Adrenal gland (tissue), 12 donors: ENCODE results near the gene PLXNA1. TPM values are rescaled to one million over a fixed set of nuclear protein-coding genes. Genes with fewer than 3 reads are reported as not detected.

ENCODE experiments used
- DNase-seq, 7 donors: peaks; one replicate each; pipeline ENCODE4 v3.0.0-alpha.2; 2019 to 2020
- H3K27ac ChIP-seq, 5 donors: fragments of 200-600 bp; sonication (generic) in 4 of 5; 1 replicate in 3 of 5; 2 replicates in 2 of 5; pipeline versions ENCODE4 v1.5.1 to v1.8.0; 2016 to 2020; ENCODE audit warnings: mild to moderate bottlenecking in 1 of 5
- H3K27me3 ChIP-seq: fragments of 200-600 bp; 2 replicates; pipeline ENCODE4 v1.8.0; 2021
- H3K36me3 ChIP-seq, 2 donors: fragments of 200-600 bp; replicated peaks in 1 of 2; 1 replicate in 1 of 2; 2 replicates in 1 of 2; pipeline versions ENCODE4 v1.5.1 to v1.8.0; 2018 to 2022
- H3K4me1 ChIP-seq, 2 donors: fragments of 200-600 bp; replicated peaks in 1 of 2; 1 replicate in 1 of 2; 2 replicates in 1 of 2; pipeline versions ENCODE4 v1.5.1 to v1.8.0; 2018 to 2021
- H3K4me3 ChIP-seq, 4 donors: fragments of 200-600 bp; sonication (generic) in 3 of 4; one replicate each; pipeline ENCODE4 v1.5.1; 2016 to 2018
- H3K9me3 ChIP-seq, 3 donors: fragments of 200-600 bp; sonication (generic) in 1 of 3; replicated peaks in 1 of 3; 1 replicate in 2 of 3; 2 replicates in 1 of 3; pipeline versions ENCODE4 v1.5.1 to v1.8.0; 2016 to 2021
- POLR2A ChIP-seq, 2 donors: fragments of 450-650 bp; IDR thresholded peaks; one replicate each; pipeline ENCODE4 v1.6.1; 2017; ENCODE audit warnings: antibody characterized with exemption in 2 of 2, mild to moderate bottlenecking in 2 of 2, moderate library complexity in 1 of 2
- WGBS, 4 donors: extraction: QIAGEN DNeasy Blood & Tissue Kit in 2 of 4; methylation state at CpG; one replicate each; pipeline versions ENCODE4 v1.1.5 to v1.1.7; 2013 to 2017; 5-methylcytosine and 5-hydroxymethylcytosine counted together
- intact Hi-C, 2 donors: fragments of 100-400 bp; cut with DNase I; formaldehyde crosslinking; loops; one replicate each; pipeline versions ENCODE4 v1.14.1 to v1.15.0; 2022 to 2023
- polyA plus RNA-seq, 3 donors: library from polyadenylated mRNA; stranded (reverse); fragments of 200-250 nt in 2 of 3; fragments of 350-450 nt in 1 of 3; fragmentation: Illumina TruSeq in 1 of 3; extraction: RNeasy Lipid Tissue Mini Kit (QIAGEN cat#74804) in 1 of 3; gene quantifications; one replicate each; pipeline ENCODE4 v1.2.3, GENCODE V29; 2013 to 2014
- total RNA-seq, 9 donors: library from RNA; depleted of rRNA in 4 of 9; stranded (reverse); fragments of >200 nt in 4 of 9; fragments of 120-200 nt in 1 of 9; fragmentation: NEBNext Ultra II Directional in 1 of 9; extraction: Animal tissue kit (Norgen Biotek cat#: 25700) in 1 of 9; gene quantifications; one replicate each; pipeline versions ENCODE4 v1.1.0 to v1.2.4, GENCODE V29; 2013 to 2023
- TF ChIP-seq, protein P1 (sequence below), 6 experiments: fragments of 450-650 bp in 4 of 6; fragments of 200-600 bp in 2 of 6; sonication (generic) in 1 of 6; IDR thresholded peaks; 1 replicate in 5 of 6; 2 replicates in 1 of 6; pipeline versions ENCODE4 v1.5.1 to v1.8.0; 2016 to 2021; ENCODE audit warnings: antibody characterized with exemption in 6 of 6, mild to moderate bottlenecking in 2 of 6, moderate library complexity in 1 of 6
- donor health status: healthy with polysubstance abuse.
- donor health status: Bipolar disorder and iron deficiency.
- donor health status: DM: yes; HTN: yes; CAD: no.
- donor health status: DM: no; HTN: no; CAD: no.
- donor health status: DM: no; HTN: no; CAD: no.
- donor health status: DM: yes; HTN: yes; CAD: no.

Gene PLXNA1
- total and polyA plus RNA-seq, 12 donors = 9.5 to 29.9 (median 20.2) TPM

DNA sequence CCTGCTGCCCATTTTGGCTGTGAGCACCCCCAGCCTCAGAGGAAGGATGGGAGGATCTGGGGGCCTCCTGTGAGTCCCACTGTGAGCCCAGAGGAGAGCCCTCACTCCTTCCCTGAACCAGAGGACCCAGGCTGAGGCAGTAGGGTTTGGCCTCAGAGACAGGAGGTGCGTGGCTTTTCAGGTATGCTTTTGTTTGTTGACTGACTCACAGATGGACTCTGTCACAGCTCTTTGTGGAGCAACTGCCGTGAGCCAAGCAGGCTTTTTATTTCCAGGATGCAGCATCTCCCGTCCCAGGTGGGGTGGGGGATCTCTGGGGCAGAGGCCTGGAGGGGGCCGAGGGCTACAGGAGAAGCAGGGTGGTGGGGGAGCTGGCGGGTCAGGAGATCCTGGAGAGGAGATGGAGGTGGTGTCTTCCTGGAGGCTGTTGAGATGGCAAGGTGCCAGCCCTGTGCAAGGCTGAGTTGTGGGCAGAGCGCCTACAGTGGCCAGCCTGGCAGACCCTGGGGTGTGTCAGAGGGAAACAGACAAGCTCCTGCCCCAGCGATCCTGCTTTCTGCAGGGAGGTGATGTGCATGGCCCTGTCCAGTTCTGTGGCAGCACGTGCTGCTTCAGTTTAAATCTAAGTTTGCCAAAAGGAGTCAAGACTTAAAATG lies 24.0 kb downstream of the PLXNA1 start:
- WGBS, 4 donors = 83 to 88% (median 86%) methylated on average over 8 of the region's 8 CpGs
- intact Hi-C loops = no loop called here
- Histone ChIP-seq H3K27me3 (no peaks in the 10 kb centered on the region), H3K36me3 (peaks cover 0 to 1% of the 10 kb centered on the region in 2 donors), H3K4me1 (peaks cover 0 to 9% of the 10 kb centered on the region in 2 donors), H3K27ac (no peak overlapping the region), H3K9me3 (no peaks in the 10 kb centered on the region), H3K4me3 (no peak overlapping the region)
- no peak for TF ChIP-seq POLR2A (IDR thresholded peaks at IDR 0.05)
- TF ChIP-seq, protein P1, sequence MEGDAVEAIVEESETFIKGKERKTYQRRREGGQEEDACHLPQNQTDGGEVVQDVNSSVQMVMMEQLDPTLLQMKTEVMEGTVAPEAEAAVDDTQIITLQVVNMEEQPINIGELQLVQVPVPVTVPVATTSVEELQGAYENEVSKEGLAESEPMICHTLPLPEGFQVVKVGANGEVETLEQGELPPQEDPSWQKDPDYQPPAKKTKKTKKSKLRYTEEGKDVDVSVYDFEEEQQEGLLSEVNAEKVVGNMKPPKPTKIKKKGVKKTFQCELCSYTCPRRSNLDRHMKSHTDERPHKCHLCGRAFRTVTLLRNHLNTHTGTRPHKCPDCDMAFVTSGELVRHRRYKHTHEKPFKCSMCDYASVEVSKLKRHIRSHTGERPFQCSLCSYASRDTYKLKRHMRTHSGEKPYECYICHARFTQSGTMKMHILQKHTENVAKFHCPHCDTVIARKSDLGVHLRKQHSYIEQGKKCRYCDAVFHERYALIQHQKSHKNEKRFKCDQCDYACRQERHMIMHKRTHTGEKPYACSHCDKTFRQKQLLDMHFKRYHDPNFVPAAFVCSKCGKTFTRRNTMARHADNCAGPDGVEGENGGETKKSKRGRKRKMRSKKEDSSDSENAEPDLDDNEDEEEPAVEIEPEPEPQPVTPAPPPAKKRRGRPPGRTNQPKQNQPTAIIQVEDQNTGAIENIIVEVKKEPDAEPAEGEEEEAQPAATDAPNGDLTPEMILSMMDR (IDR thresholded peaks at IDR 0.05) = no peak
- peak in 3 of 7 donors; percentile 16 to 63 (median 30) for DNase-seq

DNA sequence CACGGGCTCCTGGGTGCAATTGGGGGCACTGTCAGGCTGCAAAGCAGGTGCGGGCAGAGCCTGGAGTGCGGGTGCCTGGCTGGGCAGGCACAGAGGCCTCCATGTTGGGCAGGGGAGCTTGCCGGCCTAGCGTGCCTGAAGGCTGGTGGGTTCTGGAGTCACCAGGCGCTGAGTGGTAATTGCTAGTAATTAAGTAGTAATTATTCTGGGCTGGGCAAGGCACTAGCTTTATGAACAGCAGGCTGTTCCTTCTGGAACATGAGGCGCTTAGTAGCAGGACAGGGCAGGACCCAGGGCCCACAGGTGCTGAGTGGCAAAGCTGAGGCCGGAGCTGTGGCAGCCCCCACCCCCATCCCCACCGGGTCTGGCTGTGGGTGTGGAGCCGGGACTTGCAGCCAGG lies 25.3 kb downstream of the PLXNA1 start:
- 85 to 91% (median 86%) methylated on average over 8 to 10 of the region's 10 CpGs for WGBS, 4 donors
- no peak overlapping the region for H3K27ac ChIP-seq
- no peak overlapping the region for H3K4me3 ChIP-seq
- H3K27me3 ChIP-seq = no peaks in the 10 kb centered on the region
- H3K4me1 ChIP-seq = no peaks in the 10 kb centered on the region
- no peak for DNase-seq
- TF ChIP-seq POLR2A (IDR thresholded peaks at IDR 0.05) = no peak
- TF ChIP-seq, protein P1 (IDR thresholded peaks at IDR 0.05) = no peak
- intact Hi-C loops = no loop called here
- H3K36me3 ChIP-seq = peaks cover 0 to 12% of the 10 kb centered on the region in 2 donors
- H3K9me3 ChIP-seq = no peaks in the 10 kb centered on the region

DNA sequence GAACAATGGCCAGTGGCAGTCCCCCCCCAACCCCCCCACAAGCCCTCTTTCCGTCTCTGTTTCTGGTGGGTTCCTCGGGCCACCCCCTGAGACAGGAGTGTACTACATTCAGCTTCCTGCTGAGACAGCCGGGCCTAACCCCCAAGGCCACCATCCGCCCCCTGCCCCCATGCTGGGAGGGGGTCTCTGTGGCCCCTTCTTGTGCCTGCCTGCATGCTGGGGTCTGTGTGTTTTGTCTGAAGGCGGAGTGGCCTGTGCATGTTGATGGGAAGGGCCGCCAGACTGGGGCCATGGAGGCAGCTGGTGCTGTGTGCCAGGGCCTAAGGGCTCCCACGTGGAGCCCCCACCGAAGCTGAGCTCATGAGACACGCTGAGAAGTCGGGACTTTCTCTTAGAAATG lies 26.6 kb downstream of the PLXNA1 start:
- H3K4me1 ChIP-seq = no peaks in the 10 kb centered on the region
- no peak overlapping the region for H3K4me3 ChIP-seq
- H3K27me3 ChIP-seq = no peaks in the 10 kb centered on the region
- H3K9me3 ChIP-seq = no peaks in the 10 kb centered on the region
- intact Hi-C loops = no loop called here
- no peak for DNase-seq
- no peak overlapping the region for H3K27ac ChIP-seq
- 80 to 91% (median 90%) methylated on average over 5 to 10 of the region's 10 CpGs for WGBS, 4 donors
- peaks cover 0 to 23% of the 10 kb centered on the region in 2 donors for H3K36me3 ChIP-seq
- no peak for TF ChIP-seq POLR2A (IDR thresholded peaks at IDR 0.05)

DNA sequence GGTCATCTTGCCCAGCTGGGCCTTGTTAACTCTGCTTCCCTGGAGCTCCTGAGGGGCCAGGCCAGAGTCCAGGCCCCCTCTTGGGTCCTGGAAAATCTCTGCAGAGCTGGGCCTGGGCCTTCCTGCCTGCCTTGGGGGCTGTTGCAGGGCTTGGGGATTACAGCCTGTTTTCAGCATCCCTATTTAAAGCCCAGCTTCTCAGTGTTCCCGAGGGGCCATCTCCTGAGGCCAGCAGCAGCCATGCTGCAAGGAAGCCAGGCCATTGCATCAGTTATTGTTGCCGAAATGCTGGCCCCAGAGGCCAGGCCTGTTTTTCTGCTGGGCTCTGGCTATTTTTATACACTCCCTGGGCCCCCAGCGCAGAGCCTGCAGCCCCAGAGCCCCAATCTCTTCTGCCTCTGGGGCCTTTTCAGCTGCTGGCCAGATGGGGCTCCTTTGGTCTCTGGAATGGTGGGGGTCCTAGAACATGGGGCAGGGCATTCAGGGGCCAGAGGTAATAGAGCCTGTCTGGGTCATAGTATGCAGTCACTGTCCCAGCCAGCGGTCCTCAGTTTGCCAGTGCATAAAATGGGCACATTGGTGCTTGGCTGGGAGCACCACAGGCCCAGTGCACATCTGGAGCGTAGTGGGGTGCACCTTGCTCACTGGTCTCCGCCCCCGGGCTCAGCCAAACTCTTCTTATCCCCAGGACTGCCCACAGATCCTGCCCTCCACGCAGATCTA lies 28.5 kb downstream of the PLXNA1 start:
- no peak for DNase-seq
- intact Hi-C loops = no loop called here

More for the DNA sequence above, 28.5 kb downstream of the PLXNA1 start:
- no peaks in the 10 kb centered on the region for H3K4me1 ChIP-seq
- no peak overlapping the region for H3K27ac ChIP-seq
- no peaks in the 10 kb centered on the region for H3K27me3 ChIP-seq
- TF ChIP-seq, protein P1 (IDR thresholded peaks at IDR 0.05) = no peak
- TF ChIP-seq POLR2A (IDR thresholded peaks at IDR 0.05) = no peak
- 81 to 93% (median 92%) methylated on average over 3 to 8 of the region's 8 CpGs for whole genome bisulfite sequencing, 4 donors
- H3K4me3 ChIP-seq = no peak overlapping the region
- no peaks in the 10 kb centered on the region for H3K9me3 ChIP-seq
- peaks cover 0 to 36% of the 10 kb centered on the region in 2 donors for H3K36me3 ChIP-seq
